ENCODE measurements around the gene MINDY4.

Gene MINDY4

GRCh38 chr7:30871655-30872054, 100.4 kb downstream of the MINDY4 start:
- in situ Hi-C loops (cut with MboI; ENCODE audit: low sequenced_read_pairs): no loop called here

GRCh38 chr7:30873207-30873606, 102.0 kb downstream of the MINDY4 start:
- in situ Hi-C loops (cut with MboI; ENCODE audit: low sequenced_read_pairs): no loop called here

- in situ Hi-C loops (cut with MboI; ENCODE audit: low sequenced_read_pairs): no loop called here
Observed at GRCh38 chr7:30873656-30874055, 102.4 kb downstream of the MINDY4 start.

GRCh38 chr7:30874656-30875302, 103.6 kb downstream of the MINDY4 start:
- in situ Hi-C loops (cut with MboI; ENCODE audit: low sequenced_read_pairs): no loop called here

GRCh38 chr7:30877015-30877769, 106.0 kb downstream of the MINDY4 start:
- in situ Hi-C loops (cut with MboI; ENCODE audit: low sequenced_read_pairs): no loop called here

- in situ Hi-C loops (cut with MboI; ENCODE audit: low sequenced_read_pairs): no loop called here
Observed at GRCh38 chr7:30877993-30878392, 106.8 kb downstream of the MINDY4 start.

- in situ Hi-C loops (cut with MboI; ENCODE audit: low sequenced_read_pairs): no loop called here
Observed at GRCh38 chr7:30879139-30880124, 108.2 kb downstream of the MINDY4 start.

- in situ Hi-C loops (cut with MboI; ENCODE audit: low sequenced_read_pairs): no loop called here
Observed at GRCh38 chr7:30880125-30880720, 109.0 kb downstream of the MINDY4 start.

- in situ Hi-C loops (cut with MboI; ENCODE audit: low sequenced_read_pairs): no loop called here
Observed at GRCh38 chr7:30880941-30881340, 109.7 kb downstream of the MINDY4 start.

- in situ Hi-C loops (cut with MboI; ENCODE audit: low sequenced_read_pairs): no loop called here
Observed at GRCh38 chr7:30881448-30881847, 110.2 kb downstream of the MINDY4 start.

GRCh38 chr7:30884881-30885280, 113.7 kb downstream of the MINDY4 start:
- in situ Hi-C loops (cut with MboI; ENCODE audit: low sequenced_read_pairs): no loop called here

GRCh38 chr7:30886608-30887011, 115.4 kb downstream of the MINDY4 start:
- in situ Hi-C loops (cut with MboI; ENCODE audit: low sequenced_read_pairs): no loop called here

- in situ Hi-C loops (cut with MboI; ENCODE audit: low sequenced_read_pairs): no loop called here
Observed at GRCh38 chr7:30887464-30887872, 116.3 kb downstream of the MINDY4 start.

GRCh38 chr7:30888747-30889146, 117.5 kb downstream of the MINDY4 start:
- in situ Hi-C loops (cut with MboI; ENCODE audit: low sequenced_read_pairs): no loop called here

GRCh38 chr7:30890226-30890625, 119.0 kb downstream of the MINDY4 start:
- in situ Hi-C loops (cut with MboI; ENCODE audit: low sequenced_read_pairs): no loop called here

- in situ Hi-C loops (cut with MboI; ENCODE audit: low sequenced_read_pairs): no loop called here
Observed at GRCh38 chr7:30893357-30893756, 122.1 kb downstream of the MINDY4 start.

GRCh38 chr7:30894009-30894408, 122.8 kb downstream of the MINDY4 start:
- in situ Hi-C loops (cut with MboI; ENCODE audit: low sequenced_read_pairs): no loop called here

GRCh38 chr7:30894866-30895605, 123.8 kb downstream of the MINDY4 start:
- in situ Hi-C loops (cut with MboI; ENCODE audit: low sequenced_read_pairs): no loop called here

GRCh38 chr7:30896036-30896435, 124.8 kb downstream of the MINDY4 start:
- in situ Hi-C loops (cut with MboI; ENCODE audit: low sequenced_read_pairs): no loop called here
